HepG2 (cell line): ENCODE data around the gene C9. TPM values are rescaled to one million over a fixed set of nuclear protein-coding genes. Genes with fewer than 3 reads are reported as not detected.

Experiments used
- ATAC-seq: fragments of 200-7000 bp; cut with Tn5 transposase; 3 replicates; pipeline ENCODE4 v1.9.1; 2020; ENCODE audit warnings: mild to moderate bottlenecking, moderate library complexity
- BruUV-seq: library from RNA; stranded (reverse); fragments of 400-500 nt; replicated peaks from 2 replicates; lab custom pipeline; 2021; lab: Mats Ljungman, UMichigan
- CTCF ChIA-PET: fragments of 300-600 bp; formaldehyde crosslinking; extraction: SDS; loops from one replicate; lab custom pipeline; 2021; ENCODE audit warnings: low total read pairs, inconsistent platforms, low intra/inter-chr PET ratio; lab: Yijun Ruan, JAX
- POLR2A ChIA-PET: fragments of 350-600 bp; sonication (Branson Sonifier 250); formaldehyde crosslinking; loops from one replicate; lab custom pipeline; 2020; ENCODE audit warnings: antibody characterized with exemption, inconsistent platforms; lab: Yijun Ruan, JAX
- DNase-seq: peaks from one replicate; pipeline ENCODE4 v3.0.0-alpha.2; 2015; ENCODE audit warnings: low spot score
- FAIRE-seq: peaks from 3 replicates; lab custom pipeline; 2011; peaks lifted over from hg19 to GRCh38; lab: Jason Lieb, UNC
- H2AFZ ChIP-seq: one replicate; pipeline ENCODE4 v1.6.1; 2011; ENCODE audit warnings: low read length, inconsistent platforms
- H3K27ac ChIP-seq: fragments of 300-600 bp; 3 replicates; pipeline ENCODE4 v1.8.0; 2011; ENCODE audit warnings: mixed run types, mild to moderate bottlenecking, mixed read lengths, low read length, inconsistent platforms; ENCODE audit not compliant: insufficient read depth; ENCODE audit errors: extremely low read length
- H3K27me3 ChIP-seq, 2 experiments: fragments of 200-600 bp in 1 of 2; 2 replicates in 1 of 2; 3 replicates in 1 of 2; pipeline versions ENCODE4 v1.6.0 to v1.8.0; 2011; ENCODE audit warnings: low read length in 2 of 2, mild to moderate bottlenecking in 2 of 2, moderate library complexity in 2 of 2, inconsistent platforms in 1 of 2; ENCODE audit not compliant: insufficient read depth in 2 of 2, control insufficient read depth in 1 of 2
- H3K36me3 ChIP-seq, 2 experiments: fragments of 200-600 bp in 1 of 2; replicated peaks in 1 of 2; 2 replicates in 1 of 2; 3 replicates in 1 of 2; pipeline versions ENCODE4 v1.5.1 to v1.8.0; 2011; ENCODE audit warnings: low read length in 2 of 2, inconsistent platforms in 1 of 2; ENCODE audit not compliant: insufficient read depth in 2 of 2, control insufficient read depth in 1 of 2
- H3K4me1 ChIP-seq: 2 replicates; pipeline ENCODE4 v1.5.1; 2012; ENCODE audit warnings: low read length, inconsistent platforms; ENCODE audit not compliant: insufficient read depth
- H3K4me2 ChIP-seq: 2 replicates; pipeline ENCODE4 v1.6.0; 2011; ENCODE audit warnings: low read depth, low read length, inconsistent platforms
- H3K4me3 ChIP-seq, 3 experiments: fragments of 200-600 bp in 1 of 3; sonication (generic), shearing (Covaris generic) in 1 of 3; replicated peaks in 1 of 3; 2 replicates each; pipeline ENCODE4 v1.5.1; 2011 to 2016; ENCODE audit warnings: low read length in 3 of 3, inconsistent platforms in 2 of 3, low read depth in 2 of 3, mild to moderate bottlenecking in 2 of 3, control low read depth in 1 of 3, mixed read lengths in 1 of 3; ENCODE audit not compliant: insufficient read depth in 1 of 3
- H3K79me2 ChIP-seq: one replicate; pipeline ENCODE4 v1.6.1; 2011; ENCODE audit warnings: low read length, inconsistent platforms; ENCODE audit not compliant: insufficient read depth
- H3K9ac ChIP-seq: 2 replicates; pipeline ENCODE4 v1.6.0; 2011; ENCODE audit warnings: mild to moderate bottlenecking, low read depth, low read length, inconsistent platforms; ENCODE audit not compliant: insufficient read depth
- H3K9me3 ChIP-seq: 2 replicates; pipeline ENCODE4 v1.5.1; 2012; ENCODE audit warnings: mild to moderate bottlenecking, low read length
- H4K20me1 ChIP-seq: 2 replicates; pipeline ENCODE4 v1.6.0; 2011; ENCODE audit warnings: inconsistent platforms, mild to moderate bottlenecking, low read length, moderate library complexity; ENCODE audit not compliant: insufficient read depth
- BRCA1 ChIP-seq: sonication (generic); formaldehyde crosslinking; IDR thresholded peaks from 2 replicates; pipeline ENCODE4 v1.4.0; 2020; ENCODE audit warnings: missing genetic modification reagents
- KDM6A ChIP-seq: IDR thresholded peaks from 2 replicates; pipeline ENCODE4 v1.6.1; 2016; ENCODE audit warnings: low read depth
- PBX2 ChIP-seq: IDR thresholded peaks from 2 replicates; pipeline ENCODE4 v1.6.1; 2016; ENCODE audit warnings: control low read depth
- RAD21 ChIP-seq: fragments of 450-650 bp; formaldehyde crosslinking; IDR thresholded peaks from 2 replicates; pipeline ENCODE4 v1.5.0; 2020; ENCODE audit warnings: mild to moderate bottlenecking
- RFX3 ChIP-seq: IDR thresholded peaks from 2 replicates; pipeline ENCODE4 v1.6.1; 2016; ENCODE audit warnings: missing biosample characterization, missing genetic modification reagents
- SOX13 ChIP-seq, 3 experiments: fragments of 450-650 bp in 1 of 3; sonication (generic) in 1 of 3; formaldehyde crosslinking in 1 of 3; IDR thresholded peaks in 2 of 3; conservative IDR thresholded peaks in 1 of 3; 2 replicates each; pipeline versions ENCODE4 v1.5.0 to v1.6.1; 2016 to 2020; ENCODE audit warnings: antibody characterized with exemption in 1 of 3, mild to moderate bottlenecking in 1 of 3, missing compliant biosample characterization in 1 of 3, missing genetic modification reagents in 1 of 3, moderate library complexity in 1 of 3
- TBX2 ChIP-seq: sonication (generic); formaldehyde crosslinking; IDR thresholded peaks from 2 replicates; pipeline ENCODE4 v1.5.0; 2020; ENCODE audit warnings: missing genetic modification reagents, mild to moderate bottlenecking, borderline replicate concordance
- TEAD3 ChIP-seq: optimal IDR thresholded peaks from 2 replicates; pipeline ENCODE3; 2016; ENCODE audit warnings: borderline replicate concordance
- WIZ ChIP-seq: sonication (generic); formaldehyde crosslinking; IDR thresholded peaks from 2 replicates; pipeline ENCODE4 v1.5.1; 2020; ENCODE audit warnings: mild to moderate bottlenecking, missing genetic modification reagents
- ZBTB38 ChIP-seq: sonication (generic); formaldehyde crosslinking; IDR thresholded peaks from 2 replicates; pipeline ENCODE4 v1.5.1; 2020; ENCODE audit warnings: mild to moderate bottlenecking, missing genetic modification reagents
- ZC3H13 ChIP-seq: sonication (generic); formaldehyde crosslinking; IDR thresholded peaks from 2 replicates; pipeline ENCODE4 v1.8.1; 2023; ENCODE audit warnings: mild to moderate bottlenecking, missing genetic modification reagents, moderate library complexity
- ZC3H4 ChIP-seq: sonication (generic); formaldehyde crosslinking; IDR thresholded peaks from 2 replicates; pipeline ENCODE4 v1.4.0; 2020; ENCODE audit warnings: missing genetic modification reagents, borderline replicate concordance
- ZFP36L1 ChIP-seq: sonication (generic); formaldehyde crosslinking; IDR thresholded peaks from 2 replicates; pipeline ENCODE4 v1.8.0; 2022; ENCODE audit warnings: mild to moderate bottlenecking, missing genetic modification reagents, moderate library complexity
- ZKSCAN8 ChIP-seq: IDR thresholded peaks from 2 replicates; pipeline ENCODE4 v1.6.1; 2016; ENCODE audit warnings: borderline replicate concordance, missing genetic modification reagents, missing compliant biosample characterization
- ZNF331 ChIP-seq: sonication (generic); formaldehyde crosslinking; IDR thresholded peaks from 2 replicates; pipeline ENCODE4 v1.4.0; 2020; ENCODE audit warnings: missing genetic modification reagents
- ZNF605 ChIP-seq: sonication (generic); formaldehyde crosslinking; IDR thresholded peaks from 2 replicates; pipeline ENCODE4 v1.8.0; 2022; ENCODE audit warnings: mild to moderate bottlenecking, missing genetic modification reagents
- ZNF644 ChIP-seq: IDR thresholded peaks from 2 replicates; pipeline ENCODE4 v1.6.1; 2016; ENCODE audit warnings: low read depth
- ZNF674 ChIP-seq: sonication (generic); formaldehyde crosslinking; IDR thresholded peaks from 2 replicates; pipeline ENCODE4 v1.5.0; 2020; ENCODE audit warnings: low read depth, mild to moderate bottlenecking, missing genetic modification reagents
- ZNF775 ChIP-seq: sonication (generic); formaldehyde crosslinking; IDR thresholded peaks from 2 replicates; pipeline ENCODE4 v1.4.0; 2020; ENCODE audit warnings: missing genetic modification reagents, mild to moderate bottlenecking, moderate library complexity, borderline replicate concordance
- WGBS: methylation state at CpG from one replicate; pipeline ENCODE4 v1.1.6; 2017; ENCODE audit warnings: low lambda C conversion rate; 5-methylcytosine and 5-hydroxymethylcytosine counted together
- in situ Hi-C: cut with HindIII; loops from 2 replicates; pipeline ENCODE4 v1.10.0; 2017; ENCODE audit warnings: low pct_unique_long_range_greater_than_20kb; ENCODE audit not compliant: extremely low pct_ligation_motif_present
- intact Hi-C: fragments of 100-400 bp; cut with micrococcal nuclease; formaldehyde crosslinking; loops from one replicate; pipeline ENCODE4 v1.10.0; 2022; ENCODE audit not compliant: unreplicated experiment
- polyA plus RNA-seq, 8 experiments: library from polyadenylated mRNA; depleted of rRNA in 3 of 8; stranded (reverse) in 7 of 8; unstranded in 1 of 8; fragments of >200 nt; fragmentation: Illumina TruSeq in 4 of 8; extraction: Trizol in 4 of 8; gene quantifications; 2 replicates each; pipeline versions ENCODE4 v1.2.1 to v1.2.3, GENCODE V29; 2011 to 2016; ENCODE audit warnings: low read depth in 4 of 8, missing spikeins in 1 of 8, mixed read lengths in 1 of 8; ENCODE audit not compliant: insufficient read depth in 1 of 8
- total RNA-seq, 5 experiments: library from RNA; depleted of rRNA; stranded (reverse); fragments of >200 nt; fragmentation: Illumina TruSeq; extraction: Trizol; gene quantifications; 2 replicates each; pipeline ENCODE4 v1.2.3, GENCODE V29; 2016; ENCODE audit warnings: low read depth in 1 of 5
- TF ChIP-seq, protein P1 (sequence below): sonication (generic); formaldehyde crosslinking; IDR thresholded peaks from 2 replicates; pipeline ENCODE4 v1.5.0; 2020; ENCODE audit warnings: mild to moderate bottlenecking, low read depth, missing genetic modification reagents, borderline replicate concordance
- TF ChIP-seq, protein P2 (sequence below): sonication (generic); formaldehyde crosslinking; IDR thresholded peaks from 2 replicates; pipeline ENCODE4 v1.8.0; 2022; ENCODE audit warnings: low read depth, missing genetic modification reagents

Gene C9
- total and polyA plus RNA-seq, 2 of the 13 experiments (the other 11 are each of a cell fraction or from before 2014, with no cell fraction given) = not detected

GRCh38 chr5:39400713-39401578 lies 36.7 kb upstream of the C9 start:
- CTCF ChIA-PET = no interaction called here
- ATAC-seq (peak; percentile 65), FAIRE-seq (peak; percentile 91), DNase-seq (peak; percentile 24)
- Histone ChIP-seq H2AFZ (no peak overlapping the region), H3K4me1 (peaks cover 58% of the 10 kb centered on the region), H3K9me3 (no peaks in the 10 kb centered on the region), H3K4me2 (peak overlapping the region; percentile 67), H3K27me3 (no peaks in the 10 kb centered on the region), H3K9ac (no peak overlapping the region), H3K36me3 (0 out of 5 replicates have a peak, but pooled peaks cover 0 to 1% of the 10 kb centered on the region in 2 experiments), H3K79me2 (no peaks in the 10 kb centered on the region), H3K27ac (peak overlapping the region; percentile 56), H4K20me1 (no peaks in the 10 kb centered on the region), H3K4me3 (peak overlapping the region in 2 of 3 experiments; percentile 11 to 30; a peak in 2 of 6 replicates)
- POLR2A ChIA-PET = interaction anchor here (0.7 to 4.9 kb wide), 3 partner anchors 12 to 23 kb away, joined by 3 to 33 read pairs (median 10); partner anchors contain the start of gene DAB2
- BruUV-seq = no TSS peak
- intact Hi-C loops (no loop called here), in situ Hi-C loops (no loop called here)
- WGBS = 9% methylated on average over 5 of the region's 5 CpGs
- TF ChIP-seq ZNF605 (CRISPR knock-in tag) = no peak
- TF ChIP-seq BRCA1 = no peak
- no peak for TF ChIP-seq ZC3H13 (CRISPR knock-in tag)
- no peak for TF ChIP-seq ZKSCAN8 (CRISPR knock-in tag)
- TF ChIP-seq SOX13 (IDR thresholded peaks at IDR 0.05) = no peak
- peak in 1 of 2 experiments; percentile 55; a peak in 2 of 4 replicates for TF ChIP-seq SOX13 (CRISPR knock-in tag; conservative IDR thresholded peaks at IDR 0.05 in 1 of 2, IDR thresholded peaks at IDR 0.05 in 1 of 2)
- no peak for TF ChIP-seq RFX3
- TF ChIP-seq ZNF775 = no peak
- no peak for TF ChIP-seq RAD21 (CRISPR knock-in tag)
- no peak for TF ChIP-seq ZNF644
- TF ChIP-seq TEAD3 (CRISPR knock-in tag) = peak; percentile 39
- TF ChIP-seq ZNF674 (CRISPR knock-in tag) = no peak
- TF ChIP-seq ZBTB38 = no peak
- TF ChIP-seq, protein P1, sequence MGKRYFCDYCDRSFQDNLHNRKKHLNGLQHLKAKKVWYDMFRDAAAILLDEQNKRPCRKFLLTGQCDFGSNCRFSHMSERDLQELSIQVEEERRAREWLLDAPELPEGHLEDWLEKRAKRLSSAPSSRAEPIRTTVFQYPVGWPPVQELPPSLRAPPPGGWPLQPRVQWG (CRISPR knock-in tag) = no peak
- TF ChIP-seq PBX2 (CRISPR knock-in tag) = no peak
- no peak for TF ChIP-seq WIZ
- TF ChIP-seq KDM6A (CRISPR knock-in tag) = peak; percentile 49; the same call in 1 of the 2 replicates
- TF ChIP-seq TBX2 (CRISPR knock-in tag) = no peak
- TF ChIP-seq, protein P2, sequence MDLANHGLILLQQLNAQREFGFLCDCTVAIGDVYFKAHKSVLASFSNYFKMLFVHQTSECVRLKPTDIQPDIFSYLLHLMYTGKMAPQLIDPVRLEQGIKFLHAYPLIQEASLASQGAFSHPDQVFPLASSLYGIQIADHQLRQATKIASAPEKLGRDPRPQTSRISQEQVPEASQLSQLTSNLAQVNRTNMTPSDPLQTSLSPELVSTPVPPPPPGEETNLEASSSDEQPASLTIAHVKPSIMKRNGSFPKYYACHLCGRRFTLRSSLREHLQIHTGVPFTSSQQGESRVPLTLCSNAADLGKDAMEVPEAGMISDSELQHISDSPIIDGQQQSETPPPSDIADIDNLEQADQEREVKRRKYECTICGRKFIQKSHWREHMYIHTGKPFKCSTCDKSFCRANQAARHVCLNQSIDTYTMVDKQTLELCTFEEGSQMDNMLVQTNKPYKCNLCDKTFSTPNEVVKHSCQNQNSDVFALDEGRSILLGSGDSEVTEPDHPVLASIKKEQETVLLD (CRISPR knock-in tag) = no peak
- 0 out of 2 replicates have a peak, but pooled peaks have one; percentile 23 for TF ChIP-seq ZNF331 (CRISPR knock-in tag)
- no peak for TF ChIP-seq ZFP36L1 (CRISPR knock-in tag)
- no peak for TF ChIP-seq ZC3H4 (CRISPR knock-in tag)
